ENCODE measurements around the gene EFNA5.
"Not testable (repeated sequence)": the region's sequence is repeated elsewhere in the genome, so short reads cannot be mapped to it uniquely, and the experiment has no call there.

Gene EFNA5

GRCh38 chr5:107450531-107450930 lies 220.2 kb downstream of the EFNA5 start:
- DNase-seq = no peak

- DNase-seq = no peak
Measured at GRCh38 chr5:107449369-107449768, 221.4 kb downstream of the EFNA5 start.

- DNase-seq = no peak
Measured at GRCh38 chr5:107447587-107447986, 223.2 kb downstream of the EFNA5 start.

GRCh38 chr5:107446972-107447371 lies 223.8 kb downstream of the EFNA5 start:
- no peak for DNase-seq

GRCh38 chr5:107444300-107444699 lies 226.4 kb downstream of the EFNA5 start:
- DNase-seq = peak; percentile 6

GRCh38 chr5:107443897-107444296 lies 226.8 kb downstream of the EFNA5 start:
- DNase-seq = no peak

- no peak for DNase-seq
Measured at GRCh38 chr5:107442452-107442851, 228.3 kb downstream of the EFNA5 start.

- no peak for DNase-seq
Measured at GRCh38 chr5:107439832-107440231, 230.9 kb downstream of the EFNA5 start.

- no peak for DNase-seq
Measured at GRCh38 chr5:107437986-107438510, 232.7 kb downstream of the EFNA5 start.

GRCh38 chr5:107437154-107437553 lies 233.6 kb downstream of the EFNA5 start:
- no peak for DNase-seq

- DNase-seq = no peak
Measured at GRCh38 chr5:107436201-107436600, 234.5 kb downstream of the EFNA5 start.

GRCh38 chr5:107435061-107435460 lies 235.7 kb downstream of the EFNA5 start:
- no peak for DNase-seq

- DNase-seq = not testable (repeated sequence)
Measured at GRCh38 chr5:107433646-107434045, 237.1 kb downstream of the EFNA5 start.

GRCh38 chr5:107431998-107432397 lies 238.7 kb downstream of the EFNA5 start:
- peak; percentile 63 for DNase-seq

- no peak for DNase-seq
Measured at GRCh38 chr5:107431536-107431935, 239.2 kb downstream of the EFNA5 start.

GRCh38 chr5:107430071-107430625 lies 240.6 kb downstream of the EFNA5 start:
- DNase-seq = no peak

- no peak for DNase-seq
Measured at GRCh38 chr5:107428303-107428813, 242.4 kb downstream of the EFNA5 start.

- DNase-seq = no peak
Measured at GRCh38 chr5:107426872-107427271, 243.9 kb downstream of the EFNA5 start.

GRCh38 chr5:107426209-107426608 lies 244.5 kb downstream of the EFNA5 start:
- no peak for DNase-seq

GRCh38 chr5:107425541-107426031 lies 245.2 kb downstream of the EFNA5 start:
- peak; percentile 77 for DNase-seq

- peak; percentile 23 for DNase-seq
Measured at GRCh38 chr5:107424491-107424890, 246.2 kb downstream of the EFNA5 start.

GRCh38 chr5:107422494-107422893 lies 248.2 kb downstream of the EFNA5 start:
- no peak for DNase-seq

- DNase-seq = no peak
Measured at GRCh38 chr5:107419498-107419897, 251.2 kb downstream of the EFNA5 start.

GRCh38 chr5:107418902-107419301 lies 251.8 kb downstream of the EFNA5 start:
- DNase-seq = no peak

- no peak for DNase-seq
Measured at GRCh38 chr5:107418071-107418470, 252.7 kb downstream of the EFNA5 start.
